Endodermal cell (in vitro differentiated cells): ENCODE data around the gene COIL. TPM values are rescaled to one million over a fixed set of nuclear protein-coding genes. Genes with fewer than 3 reads are reported as not detected.
A peak's percentile ranks its signal among the peaks of the same experiment; 100 is the strongest.

ENCODE experiments used
- DNase-seq: peaks from one replicate; pipeline ENCODE4 v3.0.0-alpha.2; 2017
- H3K27ac ChIP-seq: 2 replicates; pipeline ENCODE4 v1.5.1; 2013; ENCODE audit warnings: mild to moderate bottlenecking, low read depth, low read length, moderate library complexity
- H3K27me3 ChIP-seq: 2 replicates; pipeline ENCODE4 v1.6.1; 2013; ENCODE audit warnings: mild to moderate bottlenecking, low read length, moderate library complexity; ENCODE audit not compliant: insufficient read depth, control insufficient read depth, poor library complexity, severe bottlenecking
- H3K36me3 ChIP-seq: 2 replicates; pipeline ENCODE4 v1.7.0; 2013; ENCODE audit warnings: mild to moderate bottlenecking, low read length, moderate library complexity; ENCODE audit not compliant: control insufficient read depth, insufficient read depth
- H3K4me1 ChIP-seq: one replicate; pipeline ENCODE4 v1.7.0; 2013; ENCODE audit warnings: low read length; ENCODE audit not compliant: control insufficient read depth, insufficient read depth
- H3K4me3 ChIP-seq: 2 replicates; pipeline ENCODE4 v1.5.1; 2013; ENCODE audit warnings: mild to moderate bottlenecking, low read length, moderate library complexity
- H3K9ac ChIP-seq: 2 replicates; pipeline ENCODE4 v1.6.1; 2013; ENCODE audit warnings: mild to moderate bottlenecking, low read length, moderate library complexity; ENCODE audit not compliant: poor library complexity, severe bottlenecking; ENCODE audit errors: extremely low read depth
- H3K9me3 ChIP-seq: 2 replicates; pipeline ENCODE4 v1.6.1; 2013; ENCODE audit warnings: mild to moderate bottlenecking, low read length, moderate library complexity; ENCODE audit not compliant: control insufficient read depth
- H3K27ac Mint-ChIP-seq: 2 replicates; pipeline ENCODE4 v1.8.0; 2020; ENCODE audit warnings: mixed read lengths
- H3K27me3 Mint-ChIP-seq: 2 replicates; pipeline ENCODE4 v1.8.0; 2021; ENCODE audit warnings: mild to moderate bottlenecking, mixed read lengths; ENCODE audit not compliant: insufficient read depth
- H3K36me3 Mint-ChIP-seq: 2 replicates; pipeline ENCODE4 v1.8.0; 2020; ENCODE audit warnings: low read depth, mixed read lengths
- H3K4me1 Mint-ChIP-seq: 2 replicates; pipeline ENCODE4 v1.8.0; 2020; ENCODE audit warnings: mixed read lengths
- H3K4me3 Mint-ChIP-seq: 2 replicates; pipeline ENCODE4 v1.8.0; 2020; ENCODE audit warnings: mild to moderate bottlenecking, moderate library complexity, mixed read lengths
- H3K9me3 Mint-ChIP-seq: 2 replicates; pipeline ENCODE4 v1.8.0; 2020; ENCODE audit warnings: mild to moderate bottlenecking, mixed read lengths
- CTCF ChIP-seq: fragments of 200-600 bp; sonication (generic); conservative IDR thresholded peaks from 2 replicates; pipeline ENCODE4 v1.5.0; 2021; ENCODE audit warnings: antibody characterized with exemption, mild to moderate bottlenecking
- WGBS, 2 experiments: methylation state at CpG; one replicate each; pipeline versions ENCODE4 v1.1.5 to v1.1.7; 2013; ENCODE audit warnings: missing lambda C conversion rate in 2 of 2, mixed read lengths in 1 of 2; ENCODE audit not compliant: insufficient coverage in 1 of 2, insufficient read length in 1 of 2; 5-methylcytosine and 5-hydroxymethylcytosine counted together
- long read RNA-seq, 4 experiments: library from polyadenylated mRNA in 2 of 4; library from RNA in 1 of 4; library from capped mRNA in 1 of 4; stranded (forward) in 3 of 4; unstranded in 1 of 4; transcript quantifications; one replicate each; pipeline ENCODE4 v2.0.0, GENCODE V29; 2020 to 2021; ENCODE audit warnings: inconsistent platforms in 1 of 4
- polyA plus RNA-seq, 2 experiments: library from polyadenylated mRNA; stranded (reverse); fragments of 50-300 nt; gene quantifications; one replicate each; pipeline ENCODE4 v1.2.3, GENCODE V29; 2013
- total RNA-seq, 2 donors: library from RNA; stranded (reverse); fragmentation: NEBNext Ultra II Directional in 1 of 2; extraction: Animal tissue kit (Norgen Biotek cat#: 25700) in 1 of 2; gene quantifications; 2 replicates in 1 of 2; 3 replicates in 1 of 2; pipeline ENCODE4 v1.2.1, GENCODE V29; 2021

The COIL gene
- 10 to 100 TPM; 18.2 to 19.2 TPM for total RNA-seq
- 23.8 TPM for polyA plus RNA-seq (2013, experiment 1 of 2)
- 25.6 TPM for polyA plus RNA-seq (2013, experiment 2 of 2)
- long read RNA-seq, experiment 1, partial matches to known transcripts = 4 of 8 reads
- long read RNA-seq, experiment 1, other reads (novel, unspliced or antisense) = 2 of 8 reads
- long read RNA-seq, experiment 2, transcript COIL-201 (7 exons, 2,650 nt) = major isoform, 68 of 74 reads
- long read RNA-seq, experiment 2, partial matches to known transcripts = 1 of 74 reads
- long read RNA-seq, experiment 2, other reads (novel, unspliced or antisense) = 5 of 74 reads
- long read RNA-seq, experiment 3, transcript COIL-201 (7 exons, 2,650 nt) = major isoform, 41 of 50 reads
- long read RNA-seq, experiment 3, partial matches to known transcripts = 5 of 50 reads
- long read RNA-seq, experiment 3, other reads (novel, unspliced or antisense) = 4 of 50 reads
- long read RNA-seq, experiment 4, transcript COIL-201 (7 exons, 2,650 nt) = major isoform, 12 of 19 reads
- long read RNA-seq, experiment 4, partial matches to known transcripts = 7 of 19 reads
- long read RNA-seq, experiment 4, other reads (novel, unspliced or antisense) = 0 of 19 reads

- WGBS, 2 experiments = 1 to 5% methylated on average over 38 to 58 of the region's 59 CpGs
- no peaks in the 10 kb centered on the region for H3K27me3 ChIP-seq
- H3K4me1 ChIP-seq = no peaks in the 10 kb centered on the region
- Mint-ChIP-seq H3K4me3 (peak within 1 kb of the TSS; percentile 72), H3K36me3 (no peaks in the 10 kb centered on the region), H3K27me3 (no peaks in the 10 kb centered on the region), H3K9me3 (no peaks in the 10 kb centered on the region), H3K27ac (peak within 1 kb of the TSS; percentile 97), H3K4me1 (peaks cover 2% of the 10 kb centered on the region)
- peak; percentile 99 for TF ChIP-seq CTCF
- peak within 1 kb of the TSS; percentile 80 for H3K4me3 ChIP-seq
- DNase-seq = peak; percentile 99
- H3K9ac ChIP-seq = peak within 1 kb of the TSS; percentile 92
- H3K9me3 ChIP-seq = no peaks in the 10 kb centered on the region
- peak within 1 kb of the TSS; percentile 99 for H3K27ac ChIP-seq
- H3K36me3 ChIP-seq = no peaks in the 10 kb centered on the region
Measured at GRCh38 chr17:56960596-56961538, at the start of gene COIL. TSS of gene COIL (minus strand) at chr17:56961050. CDS start at chr17:56961019, 31 bp downstream.

GRCh38 chr17:57010487-57010886, 49.6 kb upstream of the COIL start:
- H3K27ac Mint-ChIP-seq = no peak overlapping the region
- no peaks in the 10 kb centered on the region for H3K9me3 Mint-ChIP-seq
- H3K27me3 Mint-ChIP-seq = no peaks in the 10 kb centered on the region
- H3K27me3 ChIP-seq = no peaks in the 10 kb centered on the region
- H3K27ac ChIP-seq = no peak overlapping the region
- 88 to 100% methylated on average over 1 to 2 of the region's 3 CpGs for WGBS, 2 experiments
- no peak overlapping the region for H3K9ac ChIP-seq
- no peaks in the 10 kb centered on the region for H3K36me3 ChIP-seq
- H3K9me3 ChIP-seq = no peaks in the 10 kb centered on the region
- H3K4me3 Mint-ChIP-seq = no peak overlapping the region
- no peak for TF ChIP-seq CTCF
- no peak for DNase-seq
- H3K4me1 ChIP-seq = no peaks in the 10 kb centered on the region
- H3K4me1 Mint-ChIP-seq = peaks cover 5% of the 10 kb centered on the region
- peaks cover 2% of the 10 kb centered on the region for H3K36me3 Mint-ChIP-seq
- no peak overlapping the region for H3K4me3 ChIP-seq

- 57 to 71% methylated on average over 6 to 7 of the region's 7 CpGs for WGBS, 2 experiments
- Mint-ChIP-seq H3K4me1 (peaks cover 5% of the 10 kb centered on the region), H3K27me3 (no peaks in the 10 kb centered on the region), H3K36me3 (peaks cover 2% of the 10 kb centered on the region), H3K4me3 (no peak overlapping the region), H3K9me3 (no peaks in the 10 kb centered on the region), H3K27ac (no peak overlapping the region)
- peak; percentile 93 for DNase-seq
- peak; percentile 79 for TF ChIP-seq CTCF
- no peak overlapping the region for H3K4me3 ChIP-seq
- no peaks in the 10 kb centered on the region for H3K4me1 ChIP-seq
- no peak overlapping the region for H3K9ac ChIP-seq
- H3K36me3 ChIP-seq = no peaks in the 10 kb centered on the region
- no peaks in the 10 kb centered on the region for H3K9me3 ChIP-seq
- H3K27me3 ChIP-seq = no peaks in the 10 kb centered on the region
- no peak overlapping the region for H3K27ac ChIP-seq
Measured at GRCh38 chr17:57009737-57010445, 49.0 kb upstream of the COIL start.
